ENCODE measurements around the gene PACSIN3. TPM values are rescaled to one million over a fixed set of nuclear protein-coding genes. Genes with fewer than 3 reads are reported as not detected.

Gene PACSIN3
- total RNA-seq, 1 donor = 12.7 TPM

DNA sequence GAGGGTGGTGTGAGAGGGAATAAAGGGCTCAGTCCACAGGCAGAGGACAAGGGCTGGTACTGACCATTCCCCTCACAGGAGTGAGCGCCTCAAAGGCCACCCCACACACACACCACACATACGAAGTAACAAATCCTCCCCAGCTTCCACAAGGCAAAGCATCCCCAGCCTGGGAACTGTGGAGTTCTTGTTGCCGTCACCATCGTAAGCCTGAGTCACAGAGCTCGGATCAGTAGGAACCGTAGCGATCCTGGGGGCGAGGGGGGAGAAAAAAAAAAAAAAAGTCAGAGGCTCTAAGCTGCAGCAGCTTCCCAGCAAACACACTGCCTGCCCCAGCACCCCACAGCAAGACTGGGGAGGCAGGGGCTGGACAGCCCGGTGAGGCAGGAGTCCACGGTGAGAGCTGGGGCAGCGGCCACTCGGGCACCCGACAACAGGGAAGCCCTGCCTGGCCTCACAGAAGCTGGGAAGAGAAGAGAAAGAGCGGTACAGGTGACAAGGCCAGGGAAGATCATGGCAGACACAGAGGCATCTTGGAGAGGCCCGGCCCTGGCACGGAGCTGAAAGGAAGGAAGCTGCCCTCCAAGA lies 20.9 kb downstream of the PACSIN3 start:
- H3K79me2 ChIP-seq (ENCODE audit: insufficient read depth, low read length) = peaks cover 21% of the 10 kb centered on the region
- H3K27ac ChIP-seq (ENCODE audit: low read depth, low read length) = no peak overlapping the region
- peaks cover 66% of the 10 kb centered on the region for H3K36me3 ChIP-seq (ENCODE audit: insufficient read depth, low read length)
- H3K9me3 ChIP-seq (ENCODE audit: low read depth, low read length) = no peaks in the 10 kb centered on the region
- no peak overlapping the region for H3K4me2 ChIP-seq (ENCODE audit: insufficient read depth, low read length)
- H3K4me1 ChIP-seq (ENCODE audit: insufficient read depth, low read length) = peaks cover 7% of the 10 kb centered on the region
- H3K27me3 ChIP-seq (ENCODE audit: insufficient read depth, low read length) = no peaks in the 10 kb centered on the region
- no peak overlapping the region for H3K4me3 ChIP-seq (ENCODE audit: insufficient read depth, low read length)
- H4K20me1 ChIP-seq (ENCODE audit: insufficient read depth, low read length) = peaks cover 34% of the 10 kb centered on the region
- H2AFZ ChIP-seq (ENCODE audit: low read length) = no peak overlapping the region
- no peak for DNase-seq (ENCODE audit: insufficient read length, low spot score, missing footprints)
- no peak for TF ChIP-seq CTCF (IDR thresholded peaks at IDR 0.05; ENCODE audit: extremely low read depth, low read depth, low read length)

DNA sequence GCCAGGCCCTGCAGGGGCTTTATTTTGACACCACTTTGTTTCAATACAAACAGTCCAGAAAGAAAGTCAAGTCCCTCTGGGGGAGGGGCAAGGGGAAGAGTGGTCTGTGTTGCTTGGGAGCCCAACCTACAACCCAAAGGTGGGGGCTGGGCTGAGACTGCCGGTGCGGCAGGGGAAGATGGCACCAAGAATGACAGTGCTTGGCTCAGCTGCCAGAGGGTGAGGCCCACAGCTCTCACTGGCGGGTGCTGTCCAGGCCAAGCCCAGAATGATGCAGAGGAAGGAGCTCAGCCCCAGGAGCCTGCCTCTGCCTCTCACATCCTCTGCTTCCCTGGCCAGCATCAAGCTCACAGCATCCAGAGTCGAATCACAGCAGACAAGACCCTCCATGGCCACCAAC lies 21.9 kb downstream of the PACSIN3 start:
- Histone ChIP-seq H3K4me2 (ENCODE audit: insufficient read depth, low read length) (no peak overlapping the region), H3K4me3 (ENCODE audit: insufficient read depth, low read length) (no peak overlapping the region), H3K27me3 (ENCODE audit: insufficient read depth, low read length) (no peaks in the 10 kb centered on the region), H3K36me3 (ENCODE audit: insufficient read depth, low read length) (peaks cover 61% of the 10 kb centered on the region), H3K9me3 (ENCODE audit: low read depth, low read length) (no peaks in the 10 kb centered on the region), H2AFZ (ENCODE audit: low read length) (no peak overlapping the region), H3K79me2 (ENCODE audit: insufficient read depth, low read length) (peaks cover 14% of the 10 kb centered on the region), H3K27ac (ENCODE audit: low read depth, low read length) (no peak overlapping the region), H3K4me1 (ENCODE audit: insufficient read depth, low read length) (peaks cover 7% of the 10 kb centered on the region), H4K20me1 (ENCODE audit: insufficient read depth, low read length) (peaks cover 33% of the 10 kb centered on the region)
- DNase-seq (ENCODE audit: insufficient read length, low spot score, missing footprints) = no peak
- TF ChIP-seq CTCF (IDR thresholded peaks at IDR 0.05; ENCODE audit: extremely low read depth, low read depth, low read length) = no peak

DNA sequence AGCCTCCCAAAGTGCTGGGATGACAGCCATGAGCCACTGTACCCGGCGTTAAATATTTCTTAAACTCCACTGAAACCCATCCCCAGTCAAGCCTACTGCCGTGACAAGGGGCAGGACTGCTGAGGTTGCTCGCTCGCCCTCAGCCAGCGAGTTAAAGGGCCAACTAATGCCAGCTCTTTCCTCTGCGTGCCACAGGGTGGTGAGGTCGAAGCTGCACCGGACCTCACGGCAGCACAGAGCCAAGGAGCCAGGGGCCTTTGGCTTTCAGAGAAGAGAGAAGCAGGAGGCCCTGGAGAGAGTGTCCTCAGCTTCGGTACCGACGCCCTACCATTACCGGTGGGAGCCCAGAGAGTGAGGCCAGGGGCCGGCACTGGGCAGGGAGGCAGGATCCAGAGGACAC lies 22.3 kb downstream of the PACSIN3 start:
- no peak overlapping the region for H2AFZ ChIP-seq (ENCODE audit: low read length)

GRCh38 chr11:47163193-47163592 lies 23.0 kb downstream of the PACSIN3 start:
- TF ChIP-seq CTCF (IDR thresholded peaks at IDR 0.05; ENCODE audit: extremely low read depth, low read depth, low read length) = no peak
- DNase-seq (ENCODE audit: insufficient read length, low spot score, missing footprints) = no peak
- Histone ChIP-seq H3K4me3 (ENCODE audit: insufficient read depth, low read length) (no peak overlapping the region), H3K4me1 (ENCODE audit: insufficient read depth, low read length) (peaks cover 7% of the 10 kb centered on the region), H3K36me3 (ENCODE audit: insufficient read depth, low read length) (peaks cover 50% of the 10 kb centered on the region), H3K27ac (ENCODE audit: low read depth, low read length) (no peak overlapping the region), H3K9me3 (ENCODE audit: low read depth, low read length) (no peaks in the 10 kb centered on the region), H4K20me1 (ENCODE audit: insufficient read depth, low read length) (peaks cover 31% of the 10 kb centered on the region), H2AFZ (ENCODE audit: low read length) (no peak overlapping the region), H3K79me2 (ENCODE audit: insufficient read depth, low read length) (peaks cover 7% of the 10 kb centered on the region), H3K4me2 (ENCODE audit: insufficient read depth, low read length) (no peak overlapping the region), H3K27me3 (ENCODE audit: insufficient read depth, low read length) (no peaks in the 10 kb centered on the region)

More for the DNA sequence above, 22.3 kb downstream of the PACSIN3 start:
- H3K27me3 ChIP-seq (ENCODE audit: insufficient read depth, low read length) = no peaks in the 10 kb centered on the region
- peaks cover 7% of the 10 kb centered on the region for H3K4me1 ChIP-seq (ENCODE audit: insufficient read depth, low read length)
- no peak overlapping the region for H3K4me2 ChIP-seq (ENCODE audit: insufficient read depth, low read length)
- DNase-seq (ENCODE audit: insufficient read length, low spot score, missing footprints) = no peak
- H3K79me2 ChIP-seq (ENCODE audit: insufficient read depth, low read length) = peaks cover 12% of the 10 kb centered on the region
- no peak overlapping the region for H3K27ac ChIP-seq (ENCODE audit: low read depth, low read length)
- H3K4me3 ChIP-seq (ENCODE audit: insufficient read depth, low read length) = no peak overlapping the region
- peaks cover 57% of the 10 kb centered on the region for H3K36me3 ChIP-seq (ENCODE audit: insufficient read depth, low read length)
- TF ChIP-seq CTCF (IDR thresholded peaks at IDR 0.05; ENCODE audit: extremely low read depth, low read depth, low read length) = no peak
- H4K20me1 ChIP-seq (ENCODE audit: insufficient read depth, low read length) = peaks cover 31% of the 10 kb centered on the region
- H3K9me3 ChIP-seq (ENCODE audit: low read depth, low read length) = no peaks in the 10 kb centered on the region
